Measurements from ENCODE around the gene NTRK2.

NTRK2 gene

DNA sequence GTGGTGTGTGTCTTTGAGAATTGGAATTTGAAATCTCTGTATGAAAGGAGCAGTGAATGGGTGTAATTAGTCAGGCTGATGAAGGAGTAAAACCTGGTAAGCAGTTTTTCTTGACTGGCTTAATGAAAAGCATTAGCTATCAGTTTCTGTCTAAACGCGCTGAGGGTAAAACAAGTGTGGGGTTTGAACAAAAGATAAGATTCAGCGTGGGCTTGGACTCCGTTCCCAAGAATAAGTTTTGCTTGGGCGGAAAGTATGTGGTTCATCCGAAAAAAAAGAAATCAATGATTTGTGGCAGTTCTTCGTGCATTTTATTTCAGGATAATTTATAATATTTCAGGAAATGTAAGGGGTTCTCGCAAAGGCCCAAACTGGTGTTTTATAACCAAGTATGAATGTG, 217.3 kb downstream of the NTRK2 start:
- TF ChIP-seq POLR2AphosphoS5 (IDR thresholded peaks at IDR 0.05; ENCODE audit: low read depth, low read length) (no peak), TAF1 (IDR thresholded peaks at IDR 0.05; ENCODE audit: borderline replicate concordance, insufficient read depth, low read length) (no peak)

DNA sequence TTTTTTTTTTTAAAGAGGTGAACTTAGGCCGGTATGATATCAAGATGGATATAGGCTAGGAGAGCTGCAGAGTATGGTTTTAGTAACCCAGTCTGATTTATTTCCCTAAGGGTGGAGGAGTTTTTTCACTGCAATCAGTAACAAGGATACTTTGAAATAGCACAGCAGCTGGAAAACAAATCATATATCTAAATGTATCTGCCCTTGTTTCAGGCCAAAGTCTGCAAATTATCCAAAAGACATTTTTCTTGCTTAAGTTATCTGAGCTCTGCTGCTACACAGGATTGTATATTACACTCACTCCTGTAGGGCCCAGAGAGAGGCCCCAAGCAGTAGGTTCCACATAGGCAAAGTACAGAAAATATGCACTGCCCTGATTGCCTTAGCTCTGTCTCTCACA, 222.4 kb downstream of the NTRK2 start:
- TF ChIP-seq REST (IDR thresholded peaks at IDR 0.05; ENCODE audit: insufficient read depth in 1 of 2, low read depth in 2 of 2, low read length in 2 of 2) = no peak
- TF ChIP-seq POLR2AphosphoS5 (IDR thresholded peaks at IDR 0.05; ENCODE audit: low read depth, low read length) = no peak
- TF ChIP-seq TAF1 (IDR thresholded peaks at IDR 0.05; ENCODE audit: borderline replicate concordance, insufficient read depth, low read length) = no peak
- TF ChIP-seq SIN3A (IDR thresholded peaks at IDR 0.05; ENCODE audit: borderline replicate concordance, insufficient read depth, low read length) = no peak
- TF ChIP-seq FOXP2 (optimal IDR thresholded peaks at IDR 0.05; ENCODE audit: borderline replicate concordance, extremely low read depth, extremely low read length, insufficient read depth) = no peak

GRCh38 chr9:84893419-84894128, 224.0 kb downstream of the NTRK2 start:
- no peak for TF ChIP-seq POLR2AphosphoS5 (IDR thresholded peaks at IDR 0.05; ENCODE audit: low read depth, low read length)
- no peak for TF ChIP-seq FOXP2 (optimal IDR thresholded peaks at IDR 0.05; ENCODE audit: borderline replicate concordance, extremely low read depth, extremely low read length, insufficient read depth)
- no peak for TF ChIP-seq SIN3A (IDR thresholded peaks at IDR 0.05; ENCODE audit: borderline replicate concordance, insufficient read depth, low read length)
- TF ChIP-seq REST (IDR thresholded peaks at IDR 0.05; ENCODE audit: insufficient read depth in 1 of 2, low read depth in 2 of 2, low read length in 2 of 2) = no peak
- no peak for TF ChIP-seq TAF1 (IDR thresholded peaks at IDR 0.05; ENCODE audit: borderline replicate concordance, insufficient read depth, low read length)

DNA sequence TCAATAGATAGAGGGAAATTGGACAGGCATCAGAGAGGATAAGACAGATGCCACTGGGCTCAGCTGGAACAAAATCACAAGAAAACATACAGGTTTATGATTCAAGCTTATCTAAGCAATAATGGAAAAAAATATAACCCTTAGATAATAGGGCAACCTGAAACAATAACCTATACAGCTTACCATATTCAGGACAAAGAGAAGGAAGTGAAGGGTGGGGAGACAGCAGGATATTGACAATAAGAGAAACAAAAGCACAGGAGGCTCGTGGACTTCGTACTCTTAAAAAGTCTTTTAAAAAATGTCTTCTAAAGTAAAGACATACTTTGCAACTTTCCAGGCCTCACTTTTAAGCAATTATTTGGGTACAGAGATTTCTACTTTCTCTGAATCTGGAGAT, 225.3 kb downstream of the NTRK2 start:
- TF ChIP-seq REST (IDR thresholded peaks at IDR 0.05; ENCODE audit: insufficient read depth in 1 of 2, low read depth in 2 of 2, low read length in 2 of 2) (no peak), POLR2AphosphoS5 (IDR thresholded peaks at IDR 0.05; ENCODE audit: low read depth, low read length) (no peak), FOXP2 (optimal IDR thresholded peaks at IDR 0.05; ENCODE audit: borderline replicate concordance, extremely low read depth, extremely low read length, insufficient read depth) (no peak), SIN3A (IDR thresholded peaks at IDR 0.05; ENCODE audit: borderline replicate concordance, insufficient read depth, low read length) (no peak)

GRCh38 chr9:84897362-84898094, 228.0 kb downstream of the NTRK2 start:
- TF ChIP-seq POLR2AphosphoS5 (IDR thresholded peaks at IDR 0.05; ENCODE audit: low read depth, low read length) = no peak

- TF ChIP-seq POLR2AphosphoS5 (IDR thresholded peaks at IDR 0.05; ENCODE audit: low read depth, low read length) (no peak), REST (IDR thresholded peaks at IDR 0.05; ENCODE audit: insufficient read depth in 1 of 2, low read depth in 2 of 2, low read length in 2 of 2) (no peak), TAF1 (IDR thresholded peaks at IDR 0.05; ENCODE audit: borderline replicate concordance, insufficient read depth, low read length) (no peak), FOXP2 (optimal IDR thresholded peaks at IDR 0.05; ENCODE audit: borderline replicate concordance, extremely low read depth, extremely low read length, insufficient read depth) (no peak), SIN3A (IDR thresholded peaks at IDR 0.05; ENCODE audit: borderline replicate concordance, insufficient read depth, low read length) (no peak)
These were observed 228.7 kb downstream of the NTRK2 start for GRCh38 chr9:84898188-84898587.

All from PFSK-1 (cell line).